PFSK-1 (cell line): ENCODE results near the gene KRTAP19-1.

ENCODE experiments used
- FOXP2 ChIP-seq: optimal IDR thresholded peaks from 2 replicates; pipeline ENCODE3; 2011; ENCODE audit warnings: borderline replicate concordance, control low read depth, inconsistent platforms; ENCODE audit not compliant: insufficient read depth; ENCODE audit errors: extremely low read length, extremely low read depth
- POLR2AphosphoS5 ChIP-seq: IDR thresholded peaks from 2 replicates; pipeline ENCODE4 v1.6.1; 2012; ENCODE audit warnings: low read depth, mild to moderate bottlenecking, control low read depth, low read length, moderate library complexity
- SIN3A ChIP-seq: IDR thresholded peaks from 2 replicates; pipeline ENCODE4 v1.6.1; 2012; ENCODE audit warnings: mild to moderate bottlenecking, low read length, moderate library complexity, borderline replicate concordance; ENCODE audit not compliant: insufficient read depth
- TAF1 ChIP-seq: IDR thresholded peaks from 2 replicates; pipeline ENCODE4 v1.6.1; 2012; ENCODE audit warnings: low read length, control low read depth, borderline replicate concordance; ENCODE audit not compliant: insufficient read depth
- TF ChIP-seq, protein P1 (sequence below), 2 experiments: IDR thresholded peaks; 2 replicates each; pipeline versions ENCODE4 v1.6.1 to v1.8.0; 2011 to 2012; ENCODE audit warnings: low read depth in 2 of 2, low read length in 2 of 2, control low read depth in 1 of 2, inconsistent platforms in 1 of 2, mild to moderate bottlenecking in 1 of 2, moderate library complexity in 1 of 2; ENCODE audit not compliant: insufficient read depth in 1 of 2

The KRTAP19-1 gene

DNA sequence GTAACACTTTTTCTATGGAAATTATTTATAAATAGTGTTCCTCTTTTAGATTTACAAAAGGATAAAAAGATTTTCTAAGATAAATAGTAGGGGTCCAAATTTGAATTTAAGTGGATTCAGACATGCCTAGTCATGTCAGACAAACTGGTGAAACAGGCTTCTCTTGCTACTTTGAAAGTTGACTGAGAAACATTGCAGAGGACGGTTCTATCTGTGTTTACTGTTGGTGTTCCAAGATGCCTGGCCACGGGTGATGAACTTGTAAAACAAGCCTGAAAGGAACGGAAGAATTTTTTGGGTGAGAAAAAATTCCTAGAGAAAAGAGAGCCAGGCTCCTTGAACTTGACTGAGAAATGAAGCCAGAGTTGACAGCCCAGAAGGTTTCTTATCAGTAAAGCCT, 2.2 kb downstream of the KRTAP19-1 start:
- TF ChIP-seq SIN3A: no peak
- no peak for TF ChIP-seq POLR2AphosphoS5
- TF ChIP-seq TAF1: no peak
- no peak for TF ChIP-seq FOXP2
- TF ChIP-seq, protein P1, sequence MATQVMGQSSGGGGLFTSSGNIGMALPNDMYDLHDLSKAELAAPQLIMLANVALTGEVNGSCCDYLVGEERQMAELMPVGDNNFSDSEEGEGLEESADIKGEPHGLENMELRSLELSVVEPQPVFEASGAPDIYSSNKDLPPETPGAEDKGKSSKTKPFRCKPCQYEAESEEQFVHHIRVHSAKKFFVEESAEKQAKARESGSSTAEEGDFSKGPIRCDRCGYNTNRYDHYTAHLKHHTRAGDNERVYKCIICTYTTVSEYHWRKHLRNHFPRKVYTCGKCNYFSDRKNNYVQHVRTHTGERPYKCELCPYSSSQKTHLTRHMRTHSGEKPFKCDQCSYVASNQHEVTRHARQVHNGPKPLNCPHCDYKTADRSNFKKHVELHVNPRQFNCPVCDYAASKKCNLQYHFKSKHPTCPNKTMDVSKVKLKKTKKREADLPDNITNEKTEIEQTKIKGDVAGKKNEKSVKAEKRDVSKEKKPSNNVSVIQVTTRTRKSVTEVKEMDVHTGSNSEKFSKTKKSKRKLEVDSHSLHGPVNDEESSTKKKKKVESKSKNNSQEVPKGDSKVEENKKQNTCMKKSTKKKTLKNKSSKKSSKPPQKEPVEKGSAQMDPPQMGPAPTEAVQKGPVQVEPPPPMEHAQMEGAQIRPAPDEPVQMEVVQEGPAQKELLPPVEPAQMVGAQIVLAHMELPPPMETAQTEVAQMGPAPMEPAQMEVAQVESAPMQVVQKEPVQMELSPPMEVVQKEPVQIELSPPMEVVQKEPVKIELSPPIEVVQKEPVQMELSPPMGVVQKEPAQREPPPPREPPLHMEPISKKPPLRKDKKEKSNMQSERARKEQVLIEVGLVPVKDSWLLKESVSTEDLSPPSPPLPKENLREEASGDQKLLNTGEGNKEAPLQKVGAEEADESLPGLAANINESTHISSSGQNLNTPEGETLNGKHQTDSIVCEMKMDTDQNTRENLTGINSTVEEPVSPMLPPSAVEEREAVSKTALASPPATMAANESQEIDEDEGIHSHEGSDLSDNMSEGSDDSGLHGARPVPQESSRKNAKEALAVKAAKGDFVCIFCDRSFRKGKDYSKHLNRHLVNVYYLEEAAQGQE (IDR thresholded peaks at IDR 0.05; ENCODE audit: insufficient read depth in 1 of 2, low read depth in 2 of 2, low read length in 2 of 2): no peak

DNA sequence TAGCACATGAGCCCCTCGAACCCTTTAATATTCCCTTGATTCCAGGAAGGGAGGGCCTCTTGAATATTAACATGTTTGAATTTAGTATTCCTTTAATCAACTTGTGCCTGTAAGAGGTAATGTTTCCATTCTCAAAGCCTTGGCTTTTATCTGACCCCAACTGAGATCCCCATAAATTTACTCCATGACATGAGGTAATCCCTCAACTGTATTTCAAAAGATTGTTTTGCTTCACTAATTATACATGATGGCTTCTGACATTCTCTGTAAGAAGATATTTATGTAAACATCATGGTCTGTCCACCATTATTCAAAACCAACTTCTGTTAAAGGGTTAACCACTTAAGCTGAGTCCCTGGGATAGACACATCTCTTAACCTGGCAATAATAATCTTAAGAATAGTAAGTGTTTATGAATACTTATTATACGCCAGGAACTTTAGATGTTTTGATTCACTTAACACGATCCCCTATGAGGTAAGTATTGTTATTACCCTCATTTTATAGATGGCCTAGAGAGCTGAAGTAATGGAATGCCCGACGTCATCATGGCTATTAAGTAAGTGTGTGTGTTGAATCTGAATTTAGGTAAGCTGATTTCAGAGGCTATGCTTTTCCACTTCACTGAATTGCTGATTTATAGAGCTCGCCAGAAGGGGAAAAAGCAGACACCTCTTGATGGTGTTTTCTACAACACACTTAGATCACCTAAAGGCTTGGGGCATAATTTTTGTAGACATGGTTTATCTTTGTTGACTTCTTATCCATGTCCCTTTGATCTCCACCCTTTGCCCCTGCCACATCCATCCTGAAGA, 11.1 kb downstream of the KRTAP19-1 start:
- no peak for TF ChIP-seq SIN3A

DNA sequence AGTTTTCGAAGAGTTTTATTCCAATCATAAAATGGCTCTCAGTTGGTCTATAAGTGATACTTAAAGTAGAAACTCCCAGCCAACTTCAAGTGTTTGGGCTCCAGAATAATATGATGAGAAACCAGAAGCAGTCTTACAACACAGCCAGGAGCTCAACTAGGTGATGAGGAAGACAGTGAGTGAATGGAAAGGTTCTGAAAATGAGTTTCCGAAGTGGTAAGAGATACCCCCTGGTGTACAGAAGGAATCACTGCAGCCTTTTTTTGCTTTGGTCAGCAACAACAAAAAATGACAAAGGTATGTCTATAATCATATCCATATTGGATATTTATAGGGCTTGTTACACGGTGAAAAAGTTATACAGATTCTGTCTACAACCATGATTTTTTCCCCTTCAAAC, 16.5 kb downstream of the KRTAP19-1 start:
- TF ChIP-seq, protein P1 (IDR thresholded peaks at IDR 0.05; ENCODE audit: insufficient read depth in 1 of 2, low read depth in 2 of 2, low read length in 2 of 2): no peak
- TF ChIP-seq SIN3A (no peak), FOXP2 (no peak), TAF1 (no peak), POLR2AphosphoS5 (no peak)

DNA sequence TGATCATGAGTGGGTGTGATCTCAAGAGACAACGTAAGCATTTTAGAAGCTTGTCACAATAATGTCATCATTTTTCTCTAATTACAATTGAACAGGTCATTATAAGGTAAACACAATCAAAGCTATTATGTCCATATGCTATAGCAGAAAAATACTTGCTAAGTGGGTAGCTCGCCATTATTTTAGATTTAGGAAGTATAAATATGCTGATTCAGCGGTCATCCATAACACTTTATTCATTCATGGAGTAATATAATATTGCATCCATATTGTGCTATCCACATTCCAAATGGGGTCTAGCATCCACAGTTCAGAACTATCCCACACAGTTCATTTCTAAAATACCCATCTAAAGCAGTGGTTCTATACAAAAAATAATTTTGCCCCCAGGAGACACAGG, 31.7 kb downstream of the KRTAP19-1 start:
- TF ChIP-seq TAF1 (no peak), FOXP2 (no peak), POLR2AphosphoS5 (no peak), SIN3A (no peak)
- TF ChIP-seq, protein P1 (IDR thresholded peaks at IDR 0.05; ENCODE audit: insufficient read depth in 1 of 2, low read depth in 2 of 2, low read length in 2 of 2): no peak

DNA sequence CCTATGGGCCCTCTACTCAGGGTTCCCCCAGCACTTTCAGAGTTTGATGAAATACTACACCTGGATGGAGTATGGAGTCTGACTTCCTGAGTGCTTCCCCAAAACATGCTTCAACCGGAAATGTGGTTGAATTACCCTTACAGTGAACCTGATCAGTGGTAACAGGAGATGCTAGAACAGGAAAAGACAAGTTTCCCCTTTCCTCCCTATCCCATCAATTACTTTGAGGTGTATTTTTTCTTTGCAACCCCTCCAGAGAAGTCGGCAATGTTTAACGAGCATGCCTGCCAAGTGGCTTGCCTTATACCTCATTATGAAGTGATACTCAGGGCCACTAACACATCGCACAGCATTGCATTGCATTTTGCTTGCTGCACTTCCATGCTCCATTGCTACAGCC, 33.1 kb downstream of the KRTAP19-1 start:
- no peak for TF ChIP-seq TAF1
- TF ChIP-seq, protein P1 (IDR thresholded peaks at IDR 0.05; ENCODE audit: insufficient read depth in 1 of 2, low read depth in 2 of 2, low read length in 2 of 2): no peak
- TF ChIP-seq FOXP2: no peak
- TF ChIP-seq POLR2AphosphoS5: no peak
- TF ChIP-seq SIN3A: no peak
